BLaER1 treated with 17β-estradiol and CSF1 and Interleukin-3, amounts not matched to agents 10 nM and 100 nM (cell line): Measurements from ENCODE around the gene NAV2.

Experiments
- H3K27ac ChIP-seq, 11 experiments: shearing (Covaris generic); formaldehyde crosslinking; 2 replicates each; pipeline ENCODE4 v1.8.1; 2022
- H3K27me3 ChIP-seq, 11 experiments: shearing (Covaris generic); formaldehyde crosslinking; 2 replicates each; pipeline ENCODE4 v1.8.1; 2022
- H3K36me3 ChIP-seq, 11 experiments: shearing (Covaris generic); formaldehyde crosslinking; 2 replicates each; pipeline ENCODE4 v1.8.1; 2022
- H3K4me1 ChIP-seq, 10 experiments: shearing (Covaris generic); formaldehyde crosslinking; 2 replicates each; pipeline ENCODE4 v1.8.1; 2022
- H3K4me2 ChIP-seq, 11 experiments: shearing (Covaris generic); formaldehyde crosslinking; 2 replicates each; pipeline ENCODE4 v1.8.1; 2022
- H3K4me3 ChIP-seq, 10 experiments: shearing (Covaris generic); formaldehyde crosslinking; 2 replicates each; pipeline ENCODE4 v1.8.1; 2022
- H3K9ac ChIP-seq, 11 experiments: shearing (Covaris generic); formaldehyde crosslinking; 2 replicates each; pipeline ENCODE4 v1.8.1; 2022
- H3K9me3 ChIP-seq, 11 experiments: shearing (Covaris generic); formaldehyde crosslinking; replicated peaks in 1 of 11; 2 replicates each; pipeline ENCODE4 v1.8.1; 2022
- H4K20me1 ChIP-seq, 11 experiments: shearing (Covaris generic); formaldehyde crosslinking; 2 replicates each; pipeline ENCODE4 v1.8.1; 2022
- Cebpa-rat ChIP-seq, 11 experiments: shearing (Covaris generic); IDR thresholded peaks; 2 replicates each; pipeline ENCODE4 v1.8.1; 2022

The NAV2 gene

DNA sequence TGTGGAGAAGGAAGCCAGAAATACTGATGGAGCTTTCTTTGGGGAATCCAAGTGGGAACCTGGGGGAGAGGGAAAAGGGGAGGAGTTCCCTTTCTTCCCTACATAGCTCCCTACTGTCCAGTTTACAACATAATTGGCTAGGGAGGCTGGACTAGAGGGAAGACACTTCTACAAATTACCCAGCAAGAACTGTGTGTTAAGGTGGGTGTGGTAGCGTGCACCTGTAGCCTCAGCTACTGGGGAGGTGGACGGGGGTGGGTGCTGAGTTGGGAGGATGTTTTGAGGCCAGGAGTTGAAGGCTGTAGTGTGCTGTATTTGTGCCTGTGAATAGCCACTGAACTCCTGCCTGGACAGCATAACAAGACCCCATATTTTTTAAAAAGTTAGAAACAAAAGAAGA lies 74.0 kb downstream of the NAV2 start:
- Histone ChIP-seq H3K4me3 (no peak overlapping the region), H4K20me1 (no peaks in the 10 kb centered on the region), H3K4me1 (peaks cover 0 to 10% (median 7%) of the 10 kb centered on the region in 10 experiments; a peak in 14 of 20 replicates), H3K9ac (no peak overlapping the region), H3K27me3 (no peaks in the 10 kb centered on the region), H3K9me3 (no peaks in the 10 kb centered on the region), H3K4me2 (no peak overlapping the region), H3K36me3 (no peaks in the 10 kb centered on the region), H3K27ac (no peak overlapping the region)
- no peak for TF ChIP-seq Cebpa-rat (IDR thresholded peaks at IDR 0.05)

DNA sequence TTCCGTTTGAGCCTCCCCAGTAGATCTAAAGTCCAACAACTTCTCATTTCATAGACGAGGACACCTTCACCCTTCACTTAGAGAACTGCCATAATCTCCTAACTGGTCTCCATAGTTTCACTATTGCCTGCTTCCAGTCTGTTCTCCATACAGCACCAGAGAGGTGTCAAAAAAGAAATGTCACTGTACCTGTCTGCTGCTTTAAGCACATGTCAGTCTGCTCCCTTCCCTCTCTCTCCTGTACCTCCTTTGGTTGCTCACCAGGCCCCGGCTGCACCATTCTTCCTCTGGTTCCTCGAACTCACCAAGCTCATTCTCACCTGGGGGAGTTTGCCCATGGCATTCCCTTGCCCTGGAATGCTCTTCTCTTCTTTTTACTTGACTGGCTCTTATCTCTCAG lies 75.8 kb downstream of the NAV2 start:
- Histone ChIP-seq H4K20me1 (no peaks in the 10 kb centered on the region), H3K4me3 (no peak overlapping the region), H3K36me3 (no peaks in the 10 kb centered on the region), H3K4me1 (peaks cover 0 to 28% (median 24%) of the 10 kb centered on the region in 10 experiments; a peak in 15 of 20 replicates), H3K27ac (no peak overlapping the region), H3K9ac (no peak overlapping the region), H3K9me3 (no peaks in the 10 kb centered on the region), H3K27me3 (no peaks in the 10 kb centered on the region), H3K4me2 (no peak overlapping the region)
- TF ChIP-seq Cebpa-rat (IDR thresholded peaks at IDR 0.05), result no peak

GRCh38 chr11:19789245-19789644 lies 76.6 kb downstream of the NAV2 start:
- Histone ChIP-seq H3K9ac (no peak overlapping the region), H3K4me2 (no peak overlapping the region), H3K36me3 (no peaks in the 10 kb centered on the region), H3K27me3 (no peaks in the 10 kb centered on the region), H3K9me3 (no peaks in the 10 kb centered on the region), H3K27ac (no peak overlapping the region), H4K20me1 (no peaks in the 10 kb centered on the region), H3K4me1 (peaks cover 0 to 31% (median 24%) of the 10 kb centered on the region in 10 experiments; a peak in 15 of 20 replicates), H3K4me3 (no peak overlapping the region)
- TF ChIP-seq Cebpa-rat (IDR thresholded peaks at IDR 0.05), result no peak

DNA sequence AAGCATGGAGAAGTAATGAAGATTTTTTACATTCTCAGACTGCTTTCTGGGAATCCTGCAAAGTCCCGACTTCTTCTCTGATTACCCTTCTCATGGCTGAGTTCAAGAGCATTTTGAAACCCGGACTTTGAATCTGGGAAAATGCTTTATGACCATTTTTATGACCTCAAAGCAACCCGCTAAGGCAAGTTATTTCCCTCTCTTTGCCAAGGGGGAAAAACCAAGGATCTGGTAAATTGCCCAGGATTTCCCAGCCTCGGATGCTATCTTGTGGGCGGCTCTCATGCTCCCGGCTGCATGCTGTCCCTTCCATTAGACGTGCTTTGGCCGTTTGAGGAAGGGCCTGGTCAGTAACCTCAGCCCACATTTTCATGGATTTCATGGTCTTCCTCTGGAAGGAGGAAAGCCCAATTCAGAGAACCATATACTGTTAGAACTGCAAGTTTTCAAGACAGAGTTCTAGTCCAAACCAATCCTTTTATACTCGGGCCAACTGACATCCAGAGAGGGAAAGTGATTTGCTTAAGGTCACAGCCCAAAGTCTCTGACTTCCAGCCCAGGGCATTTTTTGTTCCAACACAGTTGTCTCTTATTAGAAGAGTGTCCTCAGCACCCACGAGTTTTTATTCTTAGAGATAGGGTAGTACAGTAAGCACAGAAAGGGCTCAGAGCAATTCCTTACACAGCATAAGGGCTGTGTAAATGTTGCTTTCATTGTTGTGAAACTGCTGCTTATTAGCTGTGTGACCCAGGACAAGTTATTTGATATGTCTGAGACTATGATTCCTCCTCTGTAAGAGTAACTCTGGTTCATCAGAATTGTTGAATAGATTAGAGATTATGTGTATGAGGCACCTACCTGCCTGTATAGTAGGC lies 77.4 kb downstream of the NAV2 start:
- no peak for TF ChIP-seq Cebpa-rat (IDR thresholded peaks at IDR 0.05)
- no peak overlapping the region for H3K9ac ChIP-seq
- no peaks in the 10 kb centered on the region for H3K27me3 ChIP-seq
- H3K4me3 ChIP-seq, result no peak overlapping the region
- H3K4me2 ChIP-seq, result no peak overlapping the region
- H3K36me3 ChIP-seq, result no peaks in the 10 kb centered on the region
- H3K4me1 ChIP-seq, result peaks cover 0 to 31% (median 24%) of the 10 kb centered on the region in 10 experiments; a peak in 15 of 20 replicates
- no peak overlapping the region for H3K27ac ChIP-seq
- no peaks in the 10 kb centered on the region for H4K20me1 ChIP-seq
- H3K9me3 ChIP-seq, result no peaks in the 10 kb centered on the region

DNA sequence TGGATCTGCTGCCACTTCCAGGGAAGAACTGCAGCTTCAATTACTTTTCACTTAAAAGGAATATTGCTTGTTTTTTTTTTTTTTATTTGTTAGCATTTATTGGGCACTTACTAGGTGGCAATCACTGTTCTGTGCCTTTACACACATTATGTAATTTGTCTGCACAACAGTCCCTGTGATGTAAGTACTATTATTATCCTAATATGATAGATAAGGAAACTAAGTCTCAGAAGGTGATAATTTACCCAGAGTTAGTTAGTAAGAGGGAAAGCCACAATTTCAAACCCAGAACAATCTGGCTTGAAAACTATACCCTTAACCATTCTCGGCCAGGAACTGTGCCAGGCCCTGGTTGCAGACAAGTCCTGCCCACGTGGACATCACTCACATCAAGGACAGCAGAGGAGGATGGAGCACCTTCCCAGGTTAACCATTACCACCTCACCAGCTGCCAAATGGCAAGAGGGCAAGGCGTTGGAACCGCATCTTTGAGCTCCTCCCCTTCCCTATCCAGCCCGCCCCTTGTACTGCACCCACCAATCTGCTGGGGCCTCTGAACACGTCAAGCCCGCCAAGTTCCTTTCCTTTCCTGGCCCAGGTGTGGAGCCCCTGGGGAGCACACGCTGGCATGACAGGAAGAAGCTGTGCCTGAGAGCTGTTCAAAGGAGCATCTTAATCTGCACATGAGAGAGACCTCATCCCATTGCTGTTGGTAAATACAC lies 78.4 kb downstream of the NAV2 start:
- H3K27ac ChIP-seq, result no peak overlapping the region
- H4K20me1 ChIP-seq, result no peaks in the 10 kb centered on the region
- H3K36me3 ChIP-seq, result no peaks in the 10 kb centered on the region
- H3K4me3 ChIP-seq, result no peak overlapping the region
- no peak for TF ChIP-seq Cebpa-rat (IDR thresholded peaks at IDR 0.05)
- H3K27me3 ChIP-seq, result no peaks in the 10 kb centered on the region
- H3K9ac ChIP-seq, result no peak overlapping the region
- peaks cover 0 to 31% (median 24%) of the 10 kb centered on the region in 10 experiments; a peak in 15 of 20 replicates for H3K4me1 ChIP-seq
- H3K4me2 ChIP-seq, result peak overlapping the region in 8 of 11 experiments; percentile 47 to 76 (median 68); a peak in 14 of 22 replicates
- no peaks in the 10 kb centered on the region for H3K9me3 ChIP-seq

GRCh38 chr11:19792510-19792909 lies 79.9 kb downstream of the NAV2 start:
- Histone ChIP-seq H3K4me1 (peaks cover 0 to 31% (median 24%) of the 10 kb centered on the region in 10 experiments; a peak in 15 of 20 replicates), H3K9ac (0 out of 22 replicates have a peak overlapping the region, but pooled peaks of 1 of the 11 experiments have one; percentile 15), H4K20me1 (no peaks in the 10 kb centered on the region), H3K27me3 (no peaks in the 10 kb centered on the region), H3K36me3 (no peaks in the 10 kb centered on the region), H3K27ac (no peak overlapping the region), H3K4me3 (no peak overlapping the region), H3K9me3 (no peaks in the 10 kb centered on the region), H3K4me2 (peak overlapping the region in 9 of 11 experiments; percentile 5 to 76 (median 65); a peak in 16 of 22 replicates)
- no peak for TF ChIP-seq Cebpa-rat (IDR thresholded peaks at IDR 0.05)

DNA sequence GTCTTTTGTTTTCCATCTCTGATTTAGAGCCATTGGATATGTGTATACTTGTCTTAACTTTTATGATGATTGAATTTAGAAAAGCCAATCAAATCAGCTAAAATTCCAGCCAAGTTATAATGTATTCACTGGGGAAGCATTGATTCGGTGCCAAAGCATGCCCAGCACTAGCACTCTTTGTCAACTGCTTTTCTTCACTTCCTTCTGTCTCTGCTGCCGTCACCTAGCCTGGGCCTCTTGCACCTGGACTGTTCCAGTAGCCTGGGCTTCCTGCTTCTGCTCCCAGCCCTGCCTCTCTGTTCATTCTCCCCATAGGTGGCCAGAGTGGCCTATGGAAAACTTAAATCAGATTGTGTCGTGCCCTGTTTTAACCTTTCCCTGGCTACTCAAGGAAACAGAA lies 80.7 kb downstream of the NAV2 start:
- Histone ChIP-seq H3K36me3 (no peaks in the 10 kb centered on the region), H3K9me3 (no peaks in the 10 kb centered on the region), H3K4me3 (no peak overlapping the region), H3K27ac (no peak overlapping the region), H3K27me3 (no peaks in the 10 kb centered on the region), H4K20me1 (no peaks in the 10 kb centered on the region), H3K4me1 (peaks cover 0 to 31% (median 24%) of the 10 kb centered on the region in 10 experiments; a peak in 15 of 20 replicates), H3K9ac (no peak overlapping the region), H3K4me2 (peak overlapping the region in 5 of 11 experiments; percentile 62 to 76 (median 72); a peak in 9 of 22 replicates)
- no peak for TF ChIP-seq Cebpa-rat (IDR thresholded peaks at IDR 0.05)

- no peaks in the 10 kb centered on the region for H4K20me1 ChIP-seq
Measured at GRCh38 chr11:19794161-19794560, 81.5 kb downstream of the NAV2 start.

DNA sequence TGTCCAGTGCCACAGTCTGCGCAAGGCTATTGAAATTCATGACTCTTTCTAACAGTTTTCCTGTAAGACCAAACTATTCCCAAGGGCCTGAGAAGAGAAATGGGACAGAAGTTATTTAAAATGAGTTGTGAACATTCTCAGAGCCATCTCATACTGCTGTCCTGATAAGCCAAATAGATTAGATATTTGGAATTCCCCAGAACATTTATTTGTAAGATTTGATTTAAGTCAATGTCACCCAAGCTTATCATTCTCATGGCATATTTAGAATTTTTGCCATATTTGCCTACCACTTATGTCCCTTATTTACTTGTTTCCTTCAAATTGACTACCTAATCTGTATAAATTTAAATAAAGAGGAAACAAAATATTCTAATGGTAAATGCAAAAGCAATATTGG lies 82.4 kb downstream of the NAV2 start:
- no peak for TF ChIP-seq Cebpa-rat (IDR thresholded peaks at IDR 0.05)
- H3K9ac ChIP-seq, result no peak overlapping the region
- H3K4me2 ChIP-seq, result no peak overlapping the region
- no peaks in the 10 kb centered on the region for H3K36me3 ChIP-seq
- no peaks in the 10 kb centered on the region for H3K27me3 ChIP-seq
- H3K4me3 ChIP-seq, result no peak overlapping the region
- no peaks in the 10 kb centered on the region; a peak in 1 of 22 replicates for H4K20me1 ChIP-seq
- H3K27ac ChIP-seq, result no peak overlapping the region
- peaks cover 0 to 31% (median 24%) of the 10 kb centered on the region in 10 experiments; a peak in 15 of 20 replicates for H3K4me1 ChIP-seq
- no peaks in the 10 kb centered on the region for H3K9me3 ChIP-seq

More at GRCh38 chr11:19794161-19794560, 81.5 kb downstream of the NAV2 start:
- H3K4me2 ChIP-seq, result no peak overlapping the region
- H3K4me3 ChIP-seq, result no peak overlapping the region
- no peaks in the 10 kb centered on the region for H3K27me3 ChIP-seq
- no peak overlapping the region for H3K9ac ChIP-seq
- no peak for TF ChIP-seq Cebpa-rat (IDR thresholded peaks at IDR 0.05)
- no peak overlapping the region for H3K27ac ChIP-seq
- no peaks in the 10 kb centered on the region for H3K36me3 ChIP-seq
- H3K4me1 ChIP-seq, result peaks cover 0 to 31% (median 24%) of the 10 kb centered on the region in 10 experiments; a peak in 15 of 20 replicates
- H3K9me3 ChIP-seq, result no peaks in the 10 kb centered on the region
